CD4-positive, alpha-beta T cell (primary cell): Measurements from ENCODE around the gene COL4A2. TPM values are rescaled to one million over a fixed set of nuclear protein-coding genes. Genes with fewer than 3 reads are reported as not detected.

Experiments used
- ATAC-seq: fragments of 200-7000 bp; cut with Tn5 transposase; one replicate; pipeline ENCODE4 v1.10.0; 2022; ENCODE audit warnings: mild to moderate bottlenecking; ENCODE audit not compliant: poor library complexity
- CTCF ChIA-PET: fragments of 350-600 bp; sonication (Branson Sonifier 250); formaldehyde crosslinking; loops from one replicate; lab custom pipeline; 2021; ENCODE audit warnings: antibody characterized with exemption, inconsistent platforms; lab: Charles Lee
- POLR2A ChIA-PET: fragments of 350-600 bp; sonication (Branson Sonifier 250); formaldehyde crosslinking; loops from one replicate; lab custom pipeline; 2021; ENCODE audit warnings: antibody characterized with exemption, inconsistent platforms; lab: Charles Lee
- DNase-seq, 14 experiments: peaks; one replicate each; pipeline ENCODE4 v3.0.0-alpha.2; 2013 to 2020; ENCODE audit warnings: mixed read lengths in 2 of 14
- H3K27ac ChIP-seq, 2 donors: one replicate each; pipeline versions ENCODE4 v1.5.1 to v1.7.0; 2013; ENCODE audit warnings: low read length in 2 of 2, low read depth in 1 of 2, mild to moderate bottlenecking in 1 of 2
- H3K27me3 ChIP-seq, 2 experiments: 1 replicate in 1 of 2; 2 replicates in 1 of 2; pipeline versions ENCODE4 v1.6.1 to v1.7.0; 2013; ENCODE audit warnings: low read length in 2 of 2, control low read depth in 1 of 2, mild to moderate bottlenecking in 1 of 2, moderate library complexity in 1 of 2; ENCODE audit not compliant: insufficient read depth in 2 of 2, control insufficient read depth in 1 of 2
- H3K36me3 ChIP-seq: one replicate; pipeline ENCODE4 v1.6.1; 2013; ENCODE audit warnings: low read length, control low read depth; ENCODE audit not compliant: insufficient read depth
- H3K4me1 ChIP-seq: one replicate; pipeline ENCODE4 v1.6.1; 2013; ENCODE audit warnings: low read length, control low read depth; ENCODE audit not compliant: insufficient read depth
- H3K4me3 ChIP-seq: one replicate; pipeline ENCODE4 v1.5.1; 2013; ENCODE audit warnings: mild to moderate bottlenecking, low read length, moderate library complexity
- H3K9me3 ChIP-seq, 2 experiments: 1 replicate in 1 of 2; 2 replicates in 1 of 2; pipeline versions ENCODE4 v1.6.1 to v1.7.0; 2013; ENCODE audit warnings: low read length in 2 of 2, mild to moderate bottlenecking in 2 of 2, control low read depth in 1 of 2, moderate library complexity in 1 of 2; ENCODE audit not compliant: control insufficient read depth in 1 of 2, insufficient read depth in 1 of 2
- H3K27ac Mint-ChIP-seq: one replicate; pipeline ENCODE4 v1.8.0; 2020; ENCODE audit warnings: mixed read lengths
- H3K27me3 Mint-ChIP-seq: one replicate; pipeline ENCODE4 v1.8.0; 2021; ENCODE audit warnings: mixed read lengths
- H3K36me3 Mint-ChIP-seq: one replicate; pipeline ENCODE4 v1.8.0; 2021; ENCODE audit warnings: low read depth, mixed read lengths
- H3K4me1 Mint-ChIP-seq: one replicate; pipeline ENCODE4 v1.8.0; 2021; ENCODE audit warnings: low read depth, mixed read lengths
- H3K4me3 Mint-ChIP-seq: one replicate; pipeline ENCODE4 v1.8.0; 2020; ENCODE audit warnings: mild to moderate bottlenecking, mixed read lengths
- H3K9me3 Mint-ChIP-seq: one replicate; pipeline ENCODE4 v1.8.0; 2020; ENCODE audit warnings: mixed read lengths
- CTCF ChIP-seq: fragments of 200-600 bp; IDR thresholded peaks from one replicate; pipeline ENCODE4 v1.8.0; 2022; ENCODE audit warnings: antibody characterized with exemption, mild to moderate bottlenecking
- intact Hi-C, 2 experiments: fragments of 100-400 bp; cut with DNase I in 1 of 2; cut with micrococcal nuclease in 1 of 2; formaldehyde crosslinking; loops; one replicate each; pipeline versions ENCODE4 v1.15.1 to v1.9.0; 2023 to 2025; cut with DNase I, micrococcal nuclease
- total RNA-seq, 174 experiments: library from RNA in 2 of 174; stranded (reverse) in 2 of 174; gene quantifications; one replicate each; pipeline ENCODE4 v1.2.3 and lab custom pipeline; 2021 to 2026

COL4A2 gene
- total RNA-seq, 2 experiments from 2014 or later, result not detected

- Histone ChIP-seq H3K27me3 (peaks cover 0 to 5% of the 10 kb centered on the region in 2 experiments), H3K9me3 (no peaks in the 10 kb centered on the region), H3K4me1 (no peaks in the 10 kb centered on the region), H3K36me3 (no peaks in the 10 kb centered on the region), H3K27ac (no peak overlapping the region), H3K4me3 (no peak overlapping the region)
- no peak for DNase-seq
- no peak for TF ChIP-seq CTCF
- Mint-ChIP-seq H3K4me1 (no peaks in the 10 kb centered on the region), H3K27me3 (peaks cover 12% of the 10 kb centered on the region), H3K27ac (no peak overlapping the region), H3K9me3 (no peaks in the 10 kb centered on the region), H3K4me3 (no peak overlapping the region), H3K36me3 (no peaks in the 10 kb centered on the region)
- ChIA-PET CTCF (no interaction called here), POLR2A (no interaction called here)
- no peak for ATAC-seq
- intact Hi-C loops, result no loop called here
These were observed 52.8 kb downstream of the COL4A2 start for GRCh38 chr13:110359840-110360301.

GRCh38 chr13:110360598-110360997, 53.5 kb downstream of the COL4A2 start:
- intact Hi-C loops, result no loop called here

GRCh38 chr13:110361365-110361911, 54.4 kb downstream of the COL4A2 start:
- ChIA-PET CTCF (no interaction called here), POLR2A (no interaction called here)
- no peaks in the 10 kb centered on the region for H3K9me3 ChIP-seq
- no peaks in the 10 kb centered on the region for H3K4me1 Mint-ChIP-seq
- no peak overlapping the region for H3K27ac Mint-ChIP-seq
- TF ChIP-seq CTCF, result no peak
- no peaks in the 10 kb centered on the region for H3K36me3 ChIP-seq
- DNase-seq (no peak), ATAC-seq (no peak)
- H3K4me1 ChIP-seq, result no peaks in the 10 kb centered on the region
- H3K9me3 Mint-ChIP-seq, result no peaks in the 10 kb centered on the region
- no peak overlapping the region for H3K4me3 ChIP-seq
- H3K27ac ChIP-seq, result no peak overlapping the region
- intact Hi-C loops, result no loop called here
- H3K36me3 Mint-ChIP-seq, result no peaks in the 10 kb centered on the region
- peaks cover 12% of the 10 kb centered on the region for H3K27me3 Mint-ChIP-seq
- H3K4me3 Mint-ChIP-seq, result no peak overlapping the region
- H3K27me3 ChIP-seq, result peaks cover 0 to 5% of the 10 kb centered on the region in 2 experiments

More at GRCh38 chr13:110360598-110360997, 53.5 kb downstream of the COL4A2 start:
- no peak overlapping the region for H3K4me3 Mint-ChIP-seq
- H3K36me3 ChIP-seq, result no peaks in the 10 kb centered on the region
- H3K4me1 ChIP-seq, result no peaks in the 10 kb centered on the region
- CTCF ChIA-PET, result no interaction called here
- POLR2A ChIA-PET, result no interaction called here
- no peak for TF ChIP-seq CTCF
- no peak overlapping the region for H3K27ac Mint-ChIP-seq
- H3K27me3 Mint-ChIP-seq, result peaks cover 12% of the 10 kb centered on the region
- H3K36me3 Mint-ChIP-seq, result no peaks in the 10 kb centered on the region
- no peak for ATAC-seq
- peaks cover 0 to 5% of the 10 kb centered on the region in 2 experiments for H3K27me3 ChIP-seq
- no peaks in the 10 kb centered on the region for H3K9me3 ChIP-seq
- no peak for DNase-seq
- H3K4me3 ChIP-seq, result no peak overlapping the region
- H3K9me3 Mint-ChIP-seq, result no peaks in the 10 kb centered on the region
- H3K27ac ChIP-seq, result no peak overlapping the region
- no peaks in the 10 kb centered on the region for H3K4me1 Mint-ChIP-seq
